Stimulated activated CD4-positive, alpha-beta T cell treated with anti-CD3 and anti-CD28 coated beads, Interleukin-15, amount 100 ng/mL, for 24 hours (primary cell): Measurements from ENCODE around the gene PDE4D.
A peak's percentile ranks its signal among the peaks of the same experiment; 100 is the strongest.
"Not testable (repeated sequence)": the region's sequence is repeated elsewhere in the genome, so short reads cannot be mapped to it uniquely, and the experiment has no call there.

Experiments used
- DNase-seq: peaks from one replicate; pipeline ENCODE4 v3.0.0-alpha.2; 2020

Gene PDE4D

DNA sequence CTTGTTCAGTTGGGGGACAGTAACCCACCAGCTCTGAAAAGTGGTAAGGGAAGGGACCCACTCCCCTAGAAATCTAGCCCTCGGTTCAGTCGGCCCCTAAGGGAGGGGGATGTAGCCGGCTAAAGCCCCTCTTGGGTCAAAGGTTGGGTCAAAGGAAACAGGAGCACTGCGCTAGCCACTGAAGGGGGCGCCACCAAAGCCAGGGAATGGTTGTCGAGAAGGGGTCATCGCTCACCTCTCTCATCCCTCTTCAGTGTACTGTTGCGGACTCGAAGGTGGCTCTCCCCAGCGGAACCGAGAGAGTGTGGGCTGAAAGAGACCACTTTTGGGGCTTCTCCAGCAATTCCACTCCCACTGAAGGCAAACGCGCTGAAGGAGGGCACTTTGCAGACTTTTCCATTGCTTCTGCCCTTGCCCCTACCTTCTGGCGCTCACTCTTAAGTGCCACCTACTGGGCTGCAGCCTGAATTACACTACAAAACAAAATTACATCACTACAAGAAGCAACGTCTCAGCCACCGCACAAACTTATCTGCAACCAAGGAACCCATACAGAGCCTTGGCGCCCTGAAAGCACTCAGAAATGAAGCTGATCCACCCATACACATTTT lies 396.9 kb downstream of the PDE4D start:
- DNase-seq, result peak; percentile 16

DNA sequence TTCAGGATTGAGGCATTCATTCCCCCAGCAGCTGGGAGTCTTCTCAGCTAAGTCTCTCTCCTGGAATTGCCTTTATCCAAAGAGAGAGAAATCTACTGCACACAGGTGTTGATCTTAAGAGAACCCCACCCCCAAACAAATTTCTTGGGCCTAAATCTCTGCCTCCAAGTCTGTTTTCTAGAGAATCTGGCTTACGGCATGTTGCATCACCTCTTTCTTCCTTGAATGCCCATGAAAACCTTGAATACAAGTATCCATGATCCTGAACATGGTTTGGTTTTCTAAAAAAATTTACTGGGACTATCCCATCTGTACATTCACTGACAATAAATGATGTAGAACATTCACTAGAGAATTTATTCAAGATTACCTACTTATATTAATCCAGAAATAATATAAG lies 401.6 kb downstream of the PDE4D start:
- no peak for DNase-seq

DNA sequence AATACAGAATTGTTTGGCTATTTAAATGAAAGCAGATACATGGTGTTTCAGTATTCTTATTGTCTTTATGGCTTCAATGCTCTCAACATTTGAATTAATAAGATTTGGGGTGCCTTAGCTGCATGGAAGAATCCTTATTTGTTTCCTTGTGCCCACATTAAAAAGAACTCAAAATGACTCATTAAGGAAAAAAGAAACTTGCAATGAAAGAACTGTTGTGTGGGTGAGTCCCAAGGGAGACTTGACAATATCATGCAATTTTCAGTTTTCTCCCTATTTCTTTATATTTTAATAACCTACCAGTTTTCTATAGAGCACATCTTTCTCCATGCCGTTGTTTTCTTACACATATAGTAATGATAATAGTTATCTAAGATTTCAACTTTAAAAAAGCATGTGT lies 404.0 kb downstream of the PDE4D start:
- no peak for DNase-seq

DNA sequence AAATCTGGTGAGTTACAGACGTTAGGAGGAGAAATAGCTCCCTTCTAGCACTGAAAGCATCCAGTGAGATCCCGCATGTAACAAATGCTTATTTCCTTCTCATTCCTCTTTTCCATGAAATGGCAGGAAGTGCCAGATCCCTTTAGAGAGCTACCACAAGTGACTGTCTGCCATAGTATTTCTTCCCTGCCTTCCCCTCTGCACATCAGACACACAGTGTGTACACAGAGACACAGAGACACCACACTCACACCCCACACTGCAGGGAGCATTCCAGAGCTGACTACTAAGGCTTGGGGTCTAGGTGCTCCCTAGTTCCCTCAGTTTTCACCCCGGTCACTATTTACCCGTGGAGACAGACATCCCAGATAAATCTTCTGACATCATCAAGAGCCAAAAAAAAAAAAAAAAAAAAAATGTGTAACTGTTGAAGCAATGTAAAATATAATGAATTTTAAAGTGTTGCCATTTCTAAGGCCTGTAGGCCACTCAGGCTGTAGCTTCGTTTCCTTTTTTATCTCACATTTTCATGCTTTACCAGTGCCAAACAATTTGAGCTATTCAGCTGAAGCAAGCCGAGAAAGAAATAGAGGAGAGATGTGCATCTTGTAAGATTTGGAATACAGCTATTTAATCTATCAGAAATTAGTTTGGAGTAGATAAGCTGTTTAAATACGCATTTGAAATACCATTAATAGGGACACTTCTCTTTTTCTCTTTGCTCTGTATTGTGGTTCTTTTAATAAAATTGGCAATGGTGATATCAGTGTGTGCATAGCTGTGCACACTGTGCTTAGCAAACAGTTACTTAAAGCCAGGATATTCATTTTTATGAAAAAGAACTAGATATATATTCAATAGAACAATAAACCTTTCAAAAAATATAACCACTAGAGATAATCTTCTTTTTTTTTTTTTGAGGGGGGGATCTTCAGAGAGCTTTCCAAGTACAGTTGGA lies 405.5 kb downstream of the PDE4D start:
- no peak for DNase-seq

DNA sequence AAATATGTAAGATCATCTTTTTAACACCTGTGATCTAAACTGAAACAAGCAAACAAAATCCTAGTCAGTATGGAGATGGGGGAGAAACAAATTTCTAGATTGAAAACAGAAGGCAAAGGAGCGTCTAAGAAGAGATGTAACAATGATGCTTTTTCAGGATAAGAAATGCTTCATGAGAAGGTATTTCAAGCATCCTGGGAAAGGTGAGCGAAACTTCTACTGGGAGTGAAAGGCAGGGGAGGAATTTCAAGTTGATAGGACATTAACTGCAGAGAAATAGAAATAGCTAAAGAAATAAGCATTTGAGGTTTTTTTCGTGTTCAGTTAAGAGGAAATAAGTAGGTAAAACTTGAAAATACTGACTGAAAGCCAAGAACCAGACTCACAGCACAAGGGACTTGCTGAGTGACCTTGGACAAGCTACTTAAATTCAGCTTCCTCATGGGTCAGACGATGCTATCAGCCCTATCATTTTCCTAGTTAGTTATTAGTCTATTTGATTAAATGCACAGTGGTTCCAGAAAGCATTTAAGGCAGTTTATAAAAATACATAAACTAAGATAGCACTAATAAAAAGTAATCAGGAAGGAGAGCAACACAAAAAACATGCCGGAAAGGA lies 406.3 kb downstream of the PDE4D start:
- DNase-seq, result no peak

DNA sequence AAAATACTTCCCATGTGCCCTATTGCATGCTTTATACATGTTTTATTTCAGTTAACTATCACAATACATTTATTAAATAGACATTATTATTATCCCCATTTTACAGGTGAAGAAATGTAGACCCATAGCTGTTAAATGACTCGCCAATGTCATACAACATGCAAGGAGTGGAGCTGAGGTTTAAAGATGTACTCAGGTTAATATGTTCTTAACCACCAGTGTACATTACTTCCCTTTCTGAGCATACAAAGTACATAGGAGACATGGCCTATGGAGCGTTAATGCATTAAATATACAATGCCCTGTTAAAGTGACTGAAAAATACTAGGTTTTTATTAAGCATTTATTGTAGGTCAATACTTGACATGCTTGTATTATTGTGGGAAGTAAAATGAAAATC lies 407.0 kb downstream of the PDE4D start:
- DNase-seq, result no peak

DNA sequence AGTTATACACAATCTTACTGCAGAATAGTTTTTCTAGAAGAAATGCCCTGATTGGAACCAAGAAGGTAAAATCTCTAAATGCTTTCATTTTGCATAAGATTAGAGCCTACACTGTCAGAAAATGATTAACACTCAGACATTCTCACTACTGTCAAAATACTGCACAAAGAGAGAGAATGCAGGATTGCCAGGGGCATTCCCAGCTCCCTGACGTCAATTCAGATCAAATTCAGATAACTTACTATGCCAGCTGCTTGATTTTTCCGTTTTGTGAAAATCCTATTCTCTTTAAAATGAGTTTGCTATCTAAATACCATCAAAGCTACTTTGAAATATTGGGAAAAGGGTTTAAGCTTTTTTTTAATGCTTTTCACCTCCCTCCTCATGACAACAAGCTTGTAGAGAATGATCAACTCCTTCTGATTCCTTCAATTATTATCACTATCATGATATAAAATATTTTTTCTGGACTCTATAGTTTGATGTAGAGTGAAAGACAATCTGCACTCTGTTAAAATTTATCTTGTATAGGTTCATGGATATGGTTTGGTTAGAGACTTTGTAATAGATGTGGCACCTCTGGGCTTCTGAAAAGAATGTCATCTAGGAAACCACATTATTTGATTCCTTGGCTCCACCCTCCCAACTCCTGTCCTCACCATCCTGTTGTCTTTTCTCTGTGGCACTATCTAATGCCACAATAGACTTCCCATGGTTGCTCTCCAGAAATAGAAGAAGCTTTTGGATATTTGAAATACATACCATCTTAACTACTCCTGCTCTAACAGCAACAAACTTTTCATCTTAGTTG lies 407.7 kb downstream of the PDE4D start:
- no peak for DNase-seq

DNA sequence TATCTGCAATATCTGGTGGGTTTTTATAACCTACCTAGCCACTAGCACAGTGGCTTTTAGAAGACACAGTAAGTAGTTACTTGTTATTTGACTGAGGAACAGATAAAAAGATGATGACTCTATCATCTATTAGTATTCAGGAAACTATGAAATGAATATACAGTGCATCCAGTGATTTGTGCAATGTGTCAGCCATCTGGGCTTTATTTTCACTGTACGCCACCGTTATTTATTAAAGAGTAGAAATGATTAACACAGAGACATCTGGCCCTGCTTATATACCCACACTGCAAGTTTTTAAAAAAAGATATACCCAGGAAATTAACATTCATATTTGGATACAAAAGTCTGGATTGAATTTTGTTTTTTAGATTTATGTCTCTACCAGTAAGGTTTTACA lies 408.4 kb downstream of the PDE4D start:
- no peak for DNase-seq

DNA sequence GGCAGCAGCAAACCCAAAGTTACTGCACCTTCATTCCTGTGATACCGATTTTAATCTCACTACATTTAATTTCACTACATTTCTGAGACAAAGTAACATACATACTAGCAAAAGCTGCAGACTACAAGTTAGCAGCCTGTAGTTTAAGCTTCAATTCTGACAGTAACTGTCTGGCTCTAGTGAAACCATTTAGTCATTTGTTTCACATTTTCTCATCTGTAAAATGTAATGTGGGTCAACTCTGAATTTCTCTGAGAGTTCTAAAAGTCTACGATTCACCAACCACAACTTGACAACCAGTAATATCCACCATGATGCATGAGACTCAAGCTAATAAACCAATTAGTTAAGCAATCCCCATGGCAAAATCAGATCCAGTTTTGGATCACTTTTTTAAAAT lies 408.9 kb downstream of the PDE4D start:
- DNase-seq, result no peak

DNA sequence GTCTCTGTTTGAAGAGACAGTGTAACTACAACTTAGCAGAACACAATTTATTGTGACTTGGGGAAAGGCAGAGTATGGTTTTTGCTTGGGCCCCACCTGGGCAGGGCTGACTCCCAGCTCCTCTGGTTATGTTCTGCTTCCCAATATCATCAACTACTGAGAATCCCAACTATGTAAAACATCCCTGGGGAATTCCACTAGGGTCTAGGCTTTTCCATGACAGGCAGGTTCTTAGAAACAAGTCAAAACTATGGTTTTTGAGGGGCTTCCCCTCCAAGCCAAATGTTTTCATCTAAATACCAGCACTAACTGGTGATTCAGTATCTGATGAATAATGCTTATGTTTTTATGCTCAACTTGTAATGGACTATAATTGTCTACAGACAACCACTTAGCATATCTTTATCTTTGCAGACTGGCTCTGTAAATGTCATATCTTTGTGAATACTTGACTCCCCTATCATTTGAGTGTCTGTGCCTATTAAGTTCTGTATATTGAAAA lies 409.5 kb downstream of the PDE4D start:
- DNase-seq, result no peak

DNA sequence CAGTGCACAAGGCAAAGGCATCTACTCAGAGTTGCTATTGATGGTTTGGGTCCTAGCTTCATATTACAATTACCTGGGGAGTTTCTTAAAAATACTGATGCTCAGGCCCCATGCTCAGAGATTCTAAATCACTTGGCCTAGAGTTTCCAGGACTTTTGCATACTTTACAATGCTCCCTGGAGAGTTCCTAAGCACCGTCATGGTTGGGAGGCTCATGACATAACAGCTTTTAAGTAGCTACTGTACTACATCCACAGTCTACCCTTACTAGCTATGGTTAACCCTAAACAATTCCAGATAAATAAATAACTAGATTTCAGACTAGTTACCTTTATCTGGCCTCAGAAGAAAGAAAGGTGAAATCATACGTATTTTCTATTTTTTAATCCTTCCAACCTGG lies 414.4 kb downstream of the PDE4D start:
- no peak for DNase-seq

DNA sequence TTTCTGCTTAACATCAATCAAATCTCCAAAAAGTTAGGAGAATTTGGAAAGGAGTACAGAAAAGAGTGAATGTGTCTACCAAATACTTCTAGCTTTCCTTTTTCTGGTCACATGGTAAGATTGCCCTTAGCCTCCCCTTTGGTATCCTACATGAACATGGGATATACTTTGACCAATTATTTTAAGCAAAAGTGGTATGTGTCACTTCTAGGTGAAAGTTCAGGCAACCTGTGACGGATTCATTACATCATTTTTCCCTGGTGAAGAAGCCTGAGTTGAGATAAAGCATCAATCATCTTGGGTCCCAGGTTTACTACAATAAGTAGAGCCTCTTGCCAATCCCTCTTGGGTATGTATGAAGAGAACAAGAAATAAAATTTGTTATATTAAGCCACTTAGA lies 419.2 kb downstream of the PDE4D start:
- no peak for DNase-seq

DNA sequence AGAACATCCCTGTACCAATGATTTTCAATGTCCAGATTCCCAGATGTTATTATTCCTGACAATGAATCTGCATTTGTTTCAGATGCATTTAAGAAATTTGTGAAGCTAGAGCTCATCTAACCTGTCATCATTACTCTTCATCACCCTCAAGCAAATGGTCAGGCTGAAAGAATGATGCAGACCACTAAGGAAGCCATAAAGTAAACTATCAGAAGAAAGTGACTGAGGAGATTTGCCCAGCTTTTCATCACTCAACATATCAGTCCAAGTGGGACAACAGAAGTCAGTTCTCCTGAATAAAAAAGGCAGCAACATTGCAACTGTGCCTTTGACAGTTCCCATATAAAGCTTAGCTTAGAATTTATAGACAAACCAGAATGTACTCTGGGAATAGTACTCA lies 419.9 kb downstream of the PDE4D start:
- DNase-seq, result no peak

DNA sequence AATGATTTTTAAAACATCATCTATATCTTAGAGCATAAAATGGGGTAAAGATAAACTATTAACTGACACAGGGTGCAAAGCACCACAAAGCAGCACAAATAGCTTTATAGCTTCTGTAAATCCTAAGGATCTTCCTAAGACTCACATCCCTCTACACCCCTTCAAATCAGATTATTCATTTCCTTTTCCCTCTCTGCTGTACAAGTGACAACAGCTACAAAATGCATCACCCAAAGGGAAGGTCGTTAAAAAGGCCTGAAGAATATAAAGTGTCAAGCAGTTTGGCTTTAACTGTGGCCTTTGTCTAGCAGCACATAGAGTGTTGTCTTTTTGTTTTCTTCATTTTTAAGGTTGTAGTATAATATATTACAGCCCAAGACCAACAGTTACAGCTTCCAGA lies 422.1 kb downstream of the PDE4D start:
- DNase-seq, result no peak

DNA sequence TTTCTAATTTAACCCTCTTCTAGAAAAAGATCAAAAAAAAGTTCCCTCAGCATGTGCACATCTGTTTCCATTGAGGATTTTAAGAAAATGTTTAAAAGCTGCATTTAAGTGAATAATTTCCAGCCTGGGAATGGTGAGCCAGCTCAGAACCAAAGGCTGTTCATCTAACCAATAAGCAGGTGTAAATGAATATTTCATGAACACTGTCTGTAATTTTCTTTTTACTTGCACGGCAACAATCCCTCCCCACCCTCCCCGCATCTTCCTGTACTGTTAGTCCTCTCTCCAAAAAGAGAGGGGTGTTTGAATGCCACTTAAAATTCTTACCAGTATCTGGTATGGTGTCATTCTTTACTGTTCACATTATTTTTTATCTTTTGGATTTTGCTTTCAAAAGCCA lies 425.6 kb downstream of the PDE4D start:
- no peak for DNase-seq

DNA sequence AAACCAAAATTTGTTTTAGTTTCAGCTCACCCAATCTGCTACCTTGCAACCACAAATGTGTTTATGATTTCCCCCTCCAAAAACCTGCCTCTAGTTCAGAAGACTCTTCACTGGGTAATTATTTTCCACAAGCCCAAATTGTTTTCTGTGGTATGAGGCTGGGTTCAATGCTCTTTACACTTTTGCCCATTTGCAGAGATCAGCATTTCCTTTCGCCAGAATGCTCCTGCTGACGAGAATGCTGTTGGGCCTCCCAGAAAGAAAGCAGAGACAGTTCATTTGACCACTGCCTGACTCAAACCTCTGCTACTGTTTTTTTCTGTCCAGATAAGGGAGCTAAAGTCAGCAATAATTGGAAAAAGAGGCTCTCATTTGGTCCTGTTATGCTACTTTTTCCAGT lies 427.3 kb downstream of the PDE4D start:
- DNase-seq, result no peak

DNA sequence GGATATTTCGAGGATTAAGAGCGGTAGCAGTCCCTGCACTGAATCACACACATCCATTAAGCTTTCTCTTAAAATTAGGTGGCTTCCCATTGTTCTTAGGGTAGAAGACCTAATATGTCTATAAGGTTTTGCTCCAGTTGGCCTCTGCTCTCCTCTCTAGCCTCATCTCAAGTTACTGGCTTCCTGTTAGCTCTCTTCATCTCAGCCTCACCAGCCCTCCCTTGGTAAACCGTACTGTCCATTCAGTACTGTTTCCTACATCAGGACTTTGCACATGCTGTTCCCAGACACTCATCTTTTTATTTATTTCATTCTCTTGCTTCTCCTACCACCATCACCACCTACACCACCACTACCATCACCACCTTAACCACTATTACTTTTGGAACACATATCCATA lies 428.6 kb downstream of the PDE4D start:
- DNase-seq, result no peak

DNA sequence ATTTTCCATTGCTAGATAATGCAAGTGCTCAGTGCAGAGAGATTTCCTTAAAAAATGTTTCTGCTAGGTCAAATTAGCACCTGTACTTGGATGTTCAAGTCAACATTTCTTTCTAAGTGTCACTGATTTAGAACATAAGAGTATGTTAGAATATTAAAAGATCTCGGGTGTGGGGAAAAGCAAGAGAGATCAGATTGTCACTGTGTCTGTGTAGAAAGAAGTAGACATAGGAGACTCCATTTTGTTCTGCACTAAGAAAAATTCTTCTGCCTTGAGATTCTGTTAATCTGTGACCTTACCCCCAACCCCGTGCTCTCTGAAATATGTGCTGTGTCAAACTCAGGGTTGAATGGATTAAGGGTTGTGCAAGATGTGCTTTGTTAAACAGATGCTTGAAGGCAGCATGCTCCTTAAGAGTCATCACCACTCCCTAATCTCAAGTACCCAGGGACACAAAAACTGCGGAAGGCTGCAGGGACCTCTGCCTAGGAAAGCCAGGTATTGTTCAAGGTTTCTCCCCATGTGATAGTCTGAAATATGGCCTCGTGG lies 429.8 kb downstream of the PDE4D start:
- DNase-seq, result not testable (repeated sequence)

DNA sequence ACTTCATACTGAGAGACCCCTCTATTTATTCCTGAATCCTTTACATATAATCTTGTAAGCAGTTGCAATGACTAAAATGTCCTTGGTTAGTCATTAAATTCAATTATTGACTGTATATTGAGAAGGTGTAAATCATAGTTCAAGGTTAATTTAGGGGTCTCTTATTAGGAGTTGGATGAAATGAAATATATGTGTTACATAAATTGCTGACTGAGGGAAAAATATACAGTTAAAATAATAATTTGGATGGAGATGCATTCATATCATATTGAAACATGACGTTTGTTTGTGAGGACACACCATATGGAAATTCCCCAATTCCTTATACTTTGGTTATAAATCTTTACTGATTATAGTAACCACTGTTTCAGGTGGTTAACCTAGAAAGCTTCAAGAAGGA lies 430.6 kb downstream of the PDE4D start:
- DNase-seq, result no peak

DNA sequence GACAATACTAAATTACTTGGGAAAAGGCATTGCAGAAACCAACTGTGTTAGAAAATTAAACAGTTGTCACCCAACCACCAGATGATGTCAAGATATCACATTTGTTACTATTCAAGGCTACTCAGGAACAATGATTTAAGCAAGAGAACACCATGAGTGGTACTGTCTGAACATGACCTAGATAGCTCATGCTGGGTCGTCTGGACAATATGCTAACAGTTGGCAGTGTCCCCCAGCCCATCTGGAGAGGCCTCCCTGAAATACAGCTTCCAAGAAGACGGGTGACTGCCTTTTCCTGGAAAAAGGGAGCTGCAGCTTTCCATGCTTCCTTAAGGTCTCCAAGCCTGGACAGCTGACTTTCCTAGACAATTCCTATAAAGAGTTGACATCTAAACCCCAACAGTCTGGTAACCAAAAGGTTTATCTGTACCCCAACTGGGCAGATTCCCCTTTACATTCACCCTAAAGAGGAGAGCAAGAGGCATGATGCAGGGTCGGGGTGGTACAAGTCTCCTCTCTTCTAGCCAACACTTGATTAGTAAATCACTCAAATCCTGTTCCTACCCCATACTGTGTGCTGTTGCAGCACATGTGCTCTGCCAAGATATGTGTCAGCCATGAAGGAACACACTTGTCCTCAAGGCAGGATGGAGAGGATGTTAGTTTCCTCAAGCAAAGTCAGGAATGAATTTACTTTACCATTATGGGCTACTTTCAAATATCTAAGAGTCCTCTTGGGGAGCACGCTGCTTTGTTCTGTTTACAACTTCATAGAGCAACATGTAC lies 433.0 kb downstream of the PDE4D start:
- DNase-seq, result no peak

DNA sequence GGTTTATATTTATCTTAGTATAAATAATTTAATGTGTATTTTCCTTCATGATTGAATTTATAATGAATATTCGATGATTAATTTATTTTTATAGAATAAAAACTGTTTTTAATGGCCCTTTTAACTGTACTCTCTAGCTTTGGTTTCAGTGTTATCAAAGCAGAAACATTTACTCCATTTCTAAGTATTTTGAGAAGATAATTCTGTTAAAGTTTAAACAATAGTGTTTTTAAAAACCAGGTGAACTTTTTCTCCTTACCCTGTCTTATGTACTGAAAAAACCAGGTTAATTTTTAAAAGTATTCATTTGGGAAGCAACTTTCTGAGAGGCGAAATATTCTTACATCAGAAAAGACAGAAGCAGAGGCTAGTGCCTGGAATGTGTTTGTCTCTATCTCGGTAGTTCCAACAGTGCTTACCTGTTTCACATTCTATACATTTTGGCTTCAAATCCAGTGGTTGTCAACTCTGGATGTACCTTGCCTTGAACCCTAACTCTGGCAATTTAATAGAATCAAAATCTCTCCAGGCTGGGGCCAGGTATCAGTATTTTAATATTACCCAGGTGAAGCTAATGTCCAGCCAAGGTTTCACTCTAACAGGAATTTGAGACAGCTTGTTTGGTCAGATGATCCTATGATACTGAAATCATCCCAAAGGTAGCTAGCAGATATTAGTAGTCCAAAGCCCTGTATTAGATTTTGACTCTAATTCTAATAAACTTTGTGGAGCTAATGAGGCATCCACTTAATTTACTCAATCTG lies 434.4 kb downstream of the PDE4D start:
- no peak for DNase-seq
